OCI-LY7 (cell line): ENCODE measurements around the gene PKIB. TPM values are rescaled to one million over a fixed set of nuclear protein-coding genes. Genes with fewer than 3 reads are reported as not detected.

Source experiments
- BruUV-seq: library from RNA; stranded (reverse); fragments of 400-500 nt; replicated peaks from 2 replicates; lab custom pipeline; 2021; lab: Mats Ljungman, UMichigan
- CTCF ChIA-PET: fragments of 300-600 bp; sonication (Branson Sonifier 250); formaldehyde crosslinking; loops from one replicate; lab custom pipeline; 2022; ENCODE audit warnings: antibody characterized with exemption; ENCODE audit not compliant: unreplicated experiment; lab: Charles Lee
- POLR2A ChIA-PET: fragments of 300-600 bp; sonication (Branson Sonifier 250); formaldehyde crosslinking; loops from one replicate; lab custom pipeline; 2022; ENCODE audit warnings: antibody characterized with exemption; lab: Charles Lee
- DNase-seq: peaks from one replicate; pipeline ENCODE4 v3.0.0-alpha.2; 2015; ENCODE audit warnings: low spot score
- H2AFZ ChIP-seq: fragments of 200-600 bp; sonication (generic), shearing (Covaris generic); 2 replicates; pipeline ENCODE4 v1.6.1; 2014; ENCODE audit warnings: mild to moderate bottlenecking, antibody characterized with exemption, low read length, moderate library complexity
- H3K27ac ChIP-seq: fragments of 200-600 bp; sonication (generic); 2 replicates; pipeline ENCODE4 v1.5.1; 2014; ENCODE audit warnings: mixed run types, low read depth, mild to moderate bottlenecking, moderate library complexity, low read length, inconsistent platforms; ENCODE audit not compliant: poor library complexity, severe bottlenecking
- H3K36me3 ChIP-seq: fragments of 200-600 bp; sonication (generic); 2 replicates; pipeline ENCODE4 v1.6.1; 2014; ENCODE audit warnings: mild to moderate bottlenecking, antibody characterized with exemption, low read length, moderate library complexity, mixed read lengths; ENCODE audit not compliant: insufficient read depth
- H3K4me1 ChIP-seq: fragments of 200-600 bp; sonication (generic); 2 replicates; pipeline ENCODE4 v1.5.1; 2014; ENCODE audit warnings: mild to moderate bottlenecking, low read length; ENCODE audit not compliant: insufficient read depth, poor library complexity, severe bottlenecking
- H3K4me2 ChIP-seq: fragments of 200-600 bp; sonication (generic); 2 replicates; pipeline ENCODE4 v1.6.1; 2014; ENCODE audit warnings: mild to moderate bottlenecking, low read length
- H3K4me3 ChIP-seq: fragments of 200-600 bp; sonication (generic); 2 replicates; pipeline ENCODE4 v1.5.1; 2014; ENCODE audit warnings: mild to moderate bottlenecking, low read depth, low read length; ENCODE audit not compliant: poor library complexity, severe bottlenecking
- H3K79me2 ChIP-seq: fragments of 200-600 bp; sonication (generic); 2 replicates; pipeline ENCODE4 v1.6.1; 2016; ENCODE audit warnings: low read depth, mild to moderate bottlenecking, low read length, moderate library complexity, mixed read lengths; ENCODE audit not compliant: insufficient read depth
- H3K9me2 ChIP-seq: fragments of 200-600 bp; sonication (generic); 2 replicates; pipeline ENCODE4 v1.6.1; 2016; ENCODE audit warnings: mild to moderate bottlenecking, low read length, mixed read lengths; ENCODE audit not compliant: insufficient read depth
- H3K9me3 ChIP-seq: fragments of 200-600 bp; sonication (generic); 2 replicates; pipeline ENCODE4 v1.6.1; 2014; ENCODE audit warnings: mild to moderate bottlenecking, mixed run types, low read length, mixed read lengths
- H4K20me1 ChIP-seq: fragments of 200-600 bp; sonication (generic); 2 replicates; pipeline ENCODE4 v1.6.1; 2014; ENCODE audit warnings: mild to moderate bottlenecking, antibody characterized with exemption, low read length, moderate library complexity, mixed read lengths; ENCODE audit not compliant: insufficient read depth
- CTCF ChIP-seq: fragments of 200-600 bp; sonication (generic); conservative IDR thresholded peaks from 2 replicates; pipeline ENCODE4 v1.5.1; 2014; ENCODE audit warnings: mild to moderate bottlenecking, antibody characterized with exemption, low read length, moderate library complexity, mixed read lengths
- EZH2phosphoT487 ChIP-seq: fragments of 200-600 bp; sonication (generic); IDR thresholded peaks from 2 replicates; pipeline ENCODE4 v1.6.1; 2018; ENCODE audit warnings: low read depth, borderline replicate concordance, mild to moderate bottlenecking, mixed run types, antibody characterized with exemption, low read length, moderate library complexity, mixed read lengths
- intact Hi-C: fragments of 100-400 bp; cut with micrococcal nuclease; formaldehyde crosslinking; loops from one replicate; pipeline ENCODE4 v1.10.0; 2022; ENCODE audit not compliant: unreplicated experiment
- total RNA-seq, 2 experiments: library from RNA; depleted of rRNA in 1 of 2; stranded (reverse); fragments of >200 nt in 1 of 2; shearing (Covaris generic) in 1 of 2; gene quantifications; 2 replicates each; pipeline ENCODE4 v1.2.3, GENCODE V29; 2014 to 2022

PKIB gene
- total RNA-seq, 2 experiments from 2014 or later: 0.46 TPM; not detected in 1

- no peak for DNase-seq
- Histone ChIP-seq H3K9me3 (no peaks in the 10 kb centered on the region), H3K36me3 (no peaks in the 10 kb centered on the region), H3K9me2 (no peaks in the 10 kb centered on the region), H3K4me2 (no peak overlapping the region), H3K4me1 (no peaks in the 10 kb centered on the region), H3K4me3 (no peak overlapping the region), H3K27ac (no peak overlapping the region), H2AFZ (no peak overlapping the region), H4K20me1 (no peaks in the 10 kb centered on the region), H3K79me2 (no peaks in the 10 kb centered on the region)
- intact Hi-C loops: no loop called here
- ChIA-PET POLR2A (no interaction called here), CTCF (no interaction called here)
- BruUV-seq: no TSS peak
- TF ChIP-seq EZH2phosphoT487 (no peak), CTCF (no peak)
These were observed 35.1 kb downstream of the PKIB start for GRCh38 chr6:122645256-122645655.

- intact Hi-C loops: no loop called here
- Histone ChIP-seq H3K4me3 (no peak overlapping the region), H3K79me2 (no peaks in the 10 kb centered on the region), H3K4me1 (no peaks in the 10 kb centered on the region), H4K20me1 (no peaks in the 10 kb centered on the region), H3K9me3 (no peaks in the 10 kb centered on the region), H3K36me3 (no peaks in the 10 kb centered on the region), H3K4me2 (no peak overlapping the region), H2AFZ (no peak overlapping the region), H3K27ac (no peak overlapping the region), H3K9me2 (no peaks in the 10 kb centered on the region)
- no peak for DNase-seq
- BruUV-seq: no TSS peak
- TF ChIP-seq EZH2phosphoT487 (no peak), CTCF (no peak)
- CTCF ChIA-PET: no interaction called here
- POLR2A ChIA-PET: interaction anchor here (0.9 kb wide), 1 partner anchor 13 kb away, joined by 3 read pairs; no protein-coding TSS in a partner anchor
These were observed 37.6 kb downstream of the PKIB start for GRCh38 chr6:122647765-122648164.

- Histone ChIP-seq H3K4me3 (no peak overlapping the region), H3K36me3 (no peaks in the 10 kb centered on the region), H3K9me3 (no peaks in the 10 kb centered on the region), H3K79me2 (no peaks in the 10 kb centered on the region), H3K27ac (no peak overlapping the region), H3K4me1 (no peaks in the 10 kb centered on the region), H3K9me2 (no peaks in the 10 kb centered on the region), H2AFZ (no peak overlapping the region), H4K20me1 (no peaks in the 10 kb centered on the region), H3K4me2 (no peak overlapping the region)
- BruUV-seq: no TSS peak
- intact Hi-C loops: no loop called here
- TF ChIP-seq EZH2phosphoT487 (no peak), CTCF (no peak)
- CTCF ChIA-PET: no interaction called here
- POLR2A ChIA-PET: interaction anchor here (0.7 kb wide), 2 partner anchors 20 to 43 kb away, joined by 3 read pairs; no protein-coding TSS in a partner anchor
- no peak for DNase-seq
These were observed 38.5 kb downstream of the PKIB start for GRCh38 chr6:122648726-122649125.
